SK-N-SH treated with all-trans-retinoic acid at 6 μM for 48 hours (cell line): Measurements from ENCODE around the gene INPP5J.

Source experiments
- ATAC-seq: fragments of 200-7000 bp; cut with Tn5 transposase; 3 replicates; pipeline ENCODE4 v1.9.1; 2020; ENCODE audit warnings: mild to moderate bottlenecking, moderate library complexity
- ARNTL ChIP-seq: fragments of 450-650 bp; formaldehyde crosslinking; IDR thresholded peaks from 2 replicates; pipeline ENCODE4 v1.5.0; 2020; ENCODE audit warnings: low read depth, mild to moderate bottlenecking, moderate library complexity, borderline replicate concordance
- BACH2 ChIP-seq: fragments of 250-450 bp; sonication (Bioruptor Pico); IDR thresholded peaks from 2 replicates; pipeline ENCODE4 v1.9.0; 2021; ENCODE audit warnings: mild to moderate bottlenecking, borderline replicate concordance
- CSRNP3 ChIP-seq: fragments of 250-450 bp; sonication (Bioruptor Pico); IDR thresholded peaks from 2 replicates; pipeline ENCODE4 v1.5.1; 2021; ENCODE audit warnings: mild to moderate bottlenecking, moderate library complexity
- ESRRG ChIP-seq: fragments of 250-450 bp; sonication (Bioruptor Pico); IDR thresholded peaks from 2 replicates; pipeline ENCODE4 v1.6.1; 2021; ENCODE audit warnings: mild to moderate bottlenecking
- GLIS3 ChIP-seq: fragments of 250-450 bp; sonication (Bioruptor Pico); IDR thresholded peaks from 2 replicates; pipeline ENCODE4 v1.5.0; 2020; ENCODE audit warnings: mild to moderate bottlenecking, moderate library complexity
- ISL1 ChIP-seq: fragments of 250-450 bp; sonication (Bioruptor Pico); IDR thresholded peaks from 2 replicates; pipeline ENCODE4 v2.1.2; 2022; ENCODE audit warnings: mild to moderate bottlenecking, moderate library complexity
- PATZ1 ChIP-seq: fragments of 250-450 bp; sonication (Bioruptor Pico); IDR thresholded peaks from 2 replicates; pipeline ENCODE4 v1.8.0; 2020; ENCODE audit warnings: mild to moderate bottlenecking, moderate library complexity, borderline replicate concordance
- PPARA ChIP-seq: fragments of 250-450 bp; sonication (Bioruptor Pico); IDR thresholded peaks from 2 replicates; pipeline ENCODE4 v1.5.0; 2020; ENCODE audit warnings: mild to moderate bottlenecking, borderline replicate concordance
- RARB ChIP-seq: fragments of 250-450 bp; sonication (Bioruptor Pico); IDR thresholded peaks from 2 replicates; pipeline ENCODE4 v1.8.0; 2021; ENCODE audit warnings: mild to moderate bottlenecking, moderate library complexity
- SNAI2 ChIP-seq: fragments of 250-450 bp; sonication (Bioruptor Pico); IDR thresholded peaks from 2 replicates; pipeline ENCODE4 v1.5.0; 2020; ENCODE audit warnings: mild to moderate bottlenecking, moderate library complexity
- TCF4 ChIP-seq: fragments of 250-450 bp; sonication (Bioruptor Pico); IDR thresholded peaks from 2 replicates; pipeline ENCODE4 v1.8.0; 2021; ENCODE audit warnings: mild to moderate bottlenecking, moderate library complexity, borderline replicate concordance
- TOX ChIP-seq: fragments of 250-450 bp; sonication (Bioruptor Pico); IDR thresholded peaks from 2 replicates; pipeline ENCODE4 v1.8.0; 2021; ENCODE audit warnings: mild to moderate bottlenecking, moderate library complexity, borderline replicate concordance
- ZC3H10 ChIP-seq: fragments of 250-450 bp; sonication (Bioruptor Pico); IDR thresholded peaks from 2 replicates; pipeline ENCODE4 v1.5.1; 2021; ENCODE audit warnings: mild to moderate bottlenecking, moderate library complexity
- ZFP3 ChIP-seq: fragments of 250-450 bp; sonication (Bioruptor Pico); IDR thresholded peaks from 2 replicates; pipeline ENCODE4 v1.5.0; 2020; ENCODE audit warnings: mild to moderate bottlenecking, moderate library complexity
- ZFP30 ChIP-seq: fragments of 450-650 bp; formaldehyde crosslinking; IDR thresholded peaks from 2 replicates; pipeline ENCODE4 v1.5.0; 2022; ENCODE audit warnings: mild to moderate bottlenecking, moderate library complexity
- ZNF70 ChIP-seq: fragments of 450-650 bp; formaldehyde crosslinking; IDR thresholded peaks from 2 replicates; pipeline ENCODE4 v1.5.0; 2020; ENCODE audit warnings: mild to moderate bottlenecking, moderate library complexity
- ZNF8 ChIP-seq: fragments of 450-650 bp; formaldehyde crosslinking; IDR thresholded peaks from 2 replicates; pipeline ENCODE4 v1.5.0; 2020; ENCODE audit warnings: mild to moderate bottlenecking, moderate library complexity
- TF ChIP-seq, protein P1 (sequence below): fragments of 250-450 bp; sonication (Bioruptor Pico); IDR thresholded peaks from 2 replicates; pipeline ENCODE4 v1.5.0; 2020; ENCODE audit warnings: mild to moderate bottlenecking, moderate library complexity

Gene INPP5J

GRCh38 chr22:31150615-31151014 is 27.8 kb downstream of the INPP5J start:
- TF ChIP-seq CSRNP3 (CRISPR knock-in tag) = no peak
- no peak for TF ChIP-seq BACH2 (CRISPR knock-in tag)
- TF ChIP-seq, protein P1, sequence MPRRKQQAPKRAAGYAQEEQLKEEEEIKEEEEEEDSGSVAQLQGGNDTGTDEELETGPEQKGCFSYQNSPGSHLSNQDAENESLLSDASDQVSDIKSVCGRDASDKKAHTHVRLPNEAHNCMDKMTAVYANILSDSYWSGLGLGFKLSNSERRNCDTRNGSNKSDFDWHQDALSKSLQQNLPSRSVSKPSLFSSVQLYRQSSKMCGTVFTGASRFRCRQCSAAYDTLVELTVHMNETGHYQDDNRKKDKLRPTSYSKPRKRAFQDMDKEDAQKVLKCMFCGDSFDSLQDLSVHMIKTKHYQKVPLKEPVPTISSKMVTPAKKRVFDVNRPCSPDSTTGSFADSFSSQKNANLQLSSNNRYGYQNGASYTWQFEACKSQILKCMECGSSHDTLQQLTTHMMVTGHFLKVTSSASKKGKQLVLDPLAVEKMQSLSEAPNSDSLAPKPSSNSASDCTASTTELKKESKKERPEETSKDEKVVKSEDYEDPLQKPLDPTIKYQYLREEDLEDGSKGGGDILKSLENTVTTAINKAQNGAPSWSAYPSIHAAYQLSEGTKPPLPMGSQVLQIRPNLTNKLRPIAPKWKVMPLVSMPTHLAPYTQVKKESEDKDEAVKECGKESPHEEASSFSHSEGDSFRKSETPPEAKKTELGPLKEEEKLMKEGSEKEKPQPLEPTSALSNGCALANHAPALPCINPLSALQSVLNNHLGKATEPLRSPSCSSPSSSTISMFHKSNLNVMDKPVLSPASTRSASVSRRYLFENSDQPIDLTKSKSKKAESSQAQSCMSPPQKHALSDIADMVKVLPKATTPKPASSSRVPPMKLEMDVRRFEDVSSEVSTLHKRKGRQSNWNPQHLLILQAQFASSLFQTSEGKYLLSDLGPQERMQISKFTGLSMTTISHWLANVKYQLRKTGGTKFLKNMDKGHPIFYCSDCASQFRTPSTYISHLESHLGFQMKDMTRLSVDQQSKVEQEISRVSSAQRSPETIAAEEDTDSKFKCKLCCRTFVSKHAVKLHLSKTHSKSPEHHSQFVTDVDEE (CRISPR knock-in tag) = no peak
- TF ChIP-seq GLIS3 (CRISPR knock-in tag) = no peak
- peak; percentile 44; the same call in 1 of the 3 replicates for ATAC-seq

DNA sequence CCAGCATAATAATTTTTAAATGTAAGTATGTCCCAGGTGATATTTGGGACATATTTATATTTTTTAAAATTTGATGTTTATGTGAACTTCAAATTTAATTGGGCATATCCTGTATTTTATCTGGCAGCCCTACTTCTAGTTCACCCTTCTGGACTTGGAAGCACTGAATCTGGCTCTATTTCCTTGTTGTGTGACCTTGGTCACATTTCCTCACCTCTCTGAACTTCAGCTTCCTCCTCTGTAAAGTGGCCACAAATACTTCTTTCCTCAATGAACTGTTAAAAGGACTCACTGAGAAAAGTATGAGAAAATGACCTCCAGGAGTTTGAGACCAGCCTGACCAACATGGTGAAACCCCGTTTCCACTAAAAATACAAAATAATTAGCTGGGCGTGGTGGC is 29.1 kb downstream of the INPP5J start:
- ATAC-seq = no peak
- TF ChIP-seq ZNF8 (CRISPR knock-in tag) (no peak), BACH2 (CRISPR knock-in tag) (no peak), RARB (CRISPR knock-in tag) (no peak), PATZ1 (no peak), TCF4 (CRISPR knock-in tag) (no peak)
- TF ChIP-seq, protein P1 (CRISPR knock-in tag) = no peak

- no peak for ATAC-seq
- TF ChIP-seq PPARA (CRISPR knock-in tag) (no peak), ISL1 (CRISPR knock-in tag) (no peak), TOX (CRISPR knock-in tag) (no peak), ZFP30 (no peak), ZNF70 (CRISPR knock-in tag) (no peak), PATZ1 (no peak)
- TF ChIP-seq, all 23 proteins: peak for 0
Measured at GRCh38 chr22:31153357-31153756, 30.6 kb downstream of the INPP5J start.

DNA sequence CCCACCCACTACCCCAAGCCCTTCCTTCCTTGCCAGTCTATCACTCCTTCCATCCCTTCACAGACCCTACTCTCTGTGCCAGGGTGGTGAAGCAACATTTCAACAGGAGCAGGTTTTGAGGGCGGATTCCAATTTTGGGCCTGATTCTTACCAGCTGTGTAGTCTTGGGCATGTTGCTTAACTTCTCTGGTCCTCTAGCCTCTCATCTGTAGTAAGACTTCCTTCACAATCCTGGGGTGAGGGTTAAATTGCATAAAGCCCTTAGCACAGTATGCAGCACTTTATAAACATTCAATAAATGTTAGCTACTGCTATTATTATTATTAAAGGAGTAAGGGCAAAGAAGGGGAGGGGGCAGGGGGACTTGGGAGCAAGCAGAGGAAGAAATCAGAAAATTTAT is 32.2 kb downstream of the INPP5J start:
- no peak for ATAC-seq
- no peak for TF ChIP-seq ISL1 (CRISPR knock-in tag)

DNA sequence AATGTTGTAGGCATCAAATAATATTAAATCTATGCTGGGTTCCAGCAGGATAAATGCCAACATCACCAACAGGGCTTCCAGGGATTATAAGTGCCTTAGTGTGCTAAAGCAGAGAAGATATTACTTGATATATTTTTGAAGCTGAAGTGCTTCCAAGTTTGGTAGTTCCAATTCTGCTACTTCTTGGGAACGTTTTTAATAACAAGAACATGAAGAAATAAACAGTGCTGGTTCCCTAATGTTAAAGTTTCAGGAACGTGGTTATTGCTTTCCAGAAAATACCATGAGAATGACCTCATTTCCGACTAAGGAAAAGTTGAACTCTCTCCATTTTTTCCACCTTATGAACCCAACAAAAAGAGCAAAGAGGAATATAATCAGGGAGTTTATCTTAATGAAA is 32.7 kb downstream of the INPP5J start:
- no peak for ATAC-seq
- TF ChIP-seq PATZ1 (no peak), PPARA (CRISPR knock-in tag) (no peak), ZNF70 (CRISPR knock-in tag) (no peak), ARNTL (CRISPR knock-in tag) (no peak), ZFP3 (CRISPR knock-in tag) (no peak), ESRRG (CRISPR knock-in tag) (no peak), SNAI2 (CRISPR knock-in tag) (no peak), ISL1 (CRISPR knock-in tag) (no peak), GLIS3 (CRISPR knock-in tag) (no peak), ZC3H10 (CRISPR knock-in tag) (no peak)
- TF ChIP-seq, protein P1 (CRISPR knock-in tag) = no peak
